GM19023 (cell line): ENCODE measurements around the gene CSK.

Source experiments
- ATAC-seq: cut with Tn5 transposase; IDR thresholded peaks from one replicate; pipeline ENCODE4 v1.9.1; 2021; ENCODE audit warnings: mild to moderate bottlenecking, moderate library complexity; ENCODE audit not compliant: unreplicated experiment

The CSK gene

GRCh38 chr15:74786551-74787165 is 4.8 kb downstream of the CSK start:
- ATAC-seq, result no peak

DNA sequence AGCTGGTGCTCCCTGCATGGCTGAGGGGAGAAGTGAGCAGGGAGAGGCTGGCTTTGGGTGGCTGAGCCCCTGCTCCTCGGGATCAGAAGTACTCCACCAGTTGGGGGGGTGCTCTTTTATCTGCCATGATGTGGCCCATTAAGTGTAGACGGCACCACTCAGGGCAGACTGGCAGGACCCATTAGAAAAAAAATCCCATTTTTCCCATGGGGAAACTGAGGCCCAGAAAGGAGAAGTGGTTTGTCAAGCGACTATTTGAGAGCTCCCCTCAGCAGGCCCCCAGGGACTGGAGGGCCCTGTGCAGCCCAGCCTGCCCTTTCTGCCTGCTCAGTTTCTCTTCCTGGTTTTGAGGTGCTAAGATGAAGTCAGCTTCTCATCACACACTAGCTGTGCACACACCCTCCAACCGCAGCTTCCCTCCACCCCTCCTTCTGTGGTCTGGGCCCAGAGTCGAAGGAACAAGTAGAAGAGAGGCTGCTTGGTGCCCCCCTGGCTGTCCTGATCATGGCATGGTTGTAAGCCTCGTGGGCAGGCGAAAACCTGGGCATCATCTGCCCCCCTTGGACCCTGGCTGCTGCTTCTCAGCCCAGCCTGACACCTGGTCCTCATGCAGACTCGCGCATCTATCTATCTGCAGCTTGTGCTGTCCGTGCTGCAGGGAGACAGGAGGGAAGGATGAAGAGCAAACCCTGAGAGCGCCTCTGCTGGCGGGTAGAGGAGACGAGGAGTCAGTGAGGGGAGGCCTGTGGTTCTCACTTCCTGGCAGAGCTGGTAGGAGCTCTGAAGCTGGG is 5.6 kb downstream of the CSK start:
- ATAC-seq, result peak; percentile 56

- no peak for ATAC-seq
Measured at GRCh38 chr15:74788042-74788682, 6.3 kb downstream of the CSK start.

GRCh38 chr15:74788683-74789151 is 6.8 kb downstream of the CSK start:
- no peak for ATAC-seq

DNA sequence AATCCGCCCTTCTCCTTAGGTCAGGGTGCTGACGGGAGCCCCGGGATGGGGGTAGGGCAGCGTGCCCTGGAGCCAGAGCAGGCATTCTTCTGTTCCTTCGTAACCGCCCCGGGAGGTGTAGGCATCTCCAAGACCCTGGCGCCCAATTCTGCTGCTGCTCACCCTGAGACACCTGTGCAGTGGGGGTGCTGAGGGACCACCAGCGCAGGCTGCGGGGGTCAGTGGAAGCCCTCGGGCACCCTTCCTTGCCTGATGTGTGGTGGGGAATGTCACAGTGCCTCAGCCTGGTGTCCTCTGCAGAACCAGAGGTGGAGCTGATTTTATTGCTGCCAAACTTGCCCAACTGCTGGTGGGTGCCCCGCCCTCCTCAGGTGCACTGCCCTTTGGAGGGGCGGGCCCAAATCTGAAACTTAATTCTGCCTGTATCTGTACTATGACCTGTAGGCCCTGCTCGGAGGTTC is 7.3 kb downstream of the CSK start:
- ATAC-seq, result no peak

DNA sequence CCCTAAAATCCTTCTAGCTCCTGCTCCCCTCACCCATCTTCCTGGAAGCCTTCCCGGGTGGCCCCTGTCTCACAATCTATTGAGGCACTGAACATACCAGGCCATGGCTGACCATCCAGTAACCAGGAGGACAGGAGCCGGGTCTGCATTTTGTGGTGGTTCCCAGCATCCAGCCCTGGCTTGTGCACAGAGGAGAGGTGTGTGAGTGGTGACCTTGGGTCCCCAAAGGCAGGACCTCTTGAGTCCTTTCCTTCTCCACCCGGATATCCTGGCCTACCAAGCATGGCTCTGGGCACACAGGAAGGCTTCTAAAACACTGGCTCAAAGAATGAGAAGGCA is 7.8 kb downstream of the CSK start:
- ATAC-seq, result no peak

DNA sequence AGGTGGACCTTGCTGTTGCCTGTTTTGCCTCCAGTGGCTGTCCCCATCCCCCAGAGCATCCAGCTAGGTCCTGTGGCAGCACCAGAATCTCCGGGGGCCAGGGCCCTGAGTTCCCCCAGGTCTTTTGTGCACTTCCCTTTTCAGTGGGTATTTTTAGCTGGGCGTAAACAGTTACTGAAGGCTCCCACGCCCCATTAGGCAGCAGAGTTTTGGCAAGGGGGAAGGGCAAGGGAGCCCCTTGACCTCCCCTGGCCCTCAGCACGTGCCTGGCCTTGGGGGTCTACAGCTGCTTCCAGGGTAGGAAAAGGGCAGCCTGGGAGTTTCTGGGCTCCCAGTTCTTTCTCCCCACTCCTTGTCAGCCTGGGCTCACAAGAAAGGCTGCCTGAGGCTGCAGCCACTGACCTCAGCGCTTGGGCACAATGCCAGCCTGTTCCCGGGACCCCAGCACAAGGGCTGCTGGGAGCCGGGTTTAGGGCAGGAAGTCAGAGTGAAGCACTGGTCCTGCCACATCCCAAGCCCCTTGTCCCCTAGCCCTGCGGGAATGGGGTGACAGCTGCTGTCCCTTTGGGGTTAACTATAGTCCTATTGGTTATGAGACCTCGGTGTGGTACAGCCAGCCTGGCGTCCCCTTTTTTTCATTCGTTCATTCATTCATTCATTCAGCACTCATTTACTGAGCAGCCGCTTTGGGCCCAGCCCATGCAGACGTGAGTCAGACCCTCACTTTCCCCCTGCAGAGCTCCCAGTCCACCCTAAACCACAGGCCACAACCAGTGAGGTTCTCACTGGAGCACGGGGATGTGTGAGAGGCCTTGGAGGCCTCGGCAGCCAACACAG is 8.4 kb downstream of the CSK start:
- ATAC-seq, result no peak

DNA sequence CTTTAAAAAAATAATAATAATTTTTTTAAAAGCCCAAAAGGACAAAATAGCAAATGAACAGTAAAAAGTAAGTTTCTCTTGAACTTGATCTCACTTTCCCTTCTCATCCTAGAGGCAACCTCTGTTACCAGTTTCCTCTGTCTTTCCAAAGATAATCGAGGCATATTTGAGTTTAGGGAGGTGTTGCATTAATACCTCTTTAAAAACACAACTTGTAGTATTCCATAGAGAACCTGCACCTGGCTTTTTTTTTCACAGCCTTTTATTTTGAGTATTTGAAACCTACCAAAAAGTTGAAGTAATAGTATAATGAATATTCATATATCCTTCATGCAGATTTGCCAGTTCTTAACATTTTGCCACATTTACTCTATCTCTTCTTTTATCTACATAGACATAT is 9.1 kb downstream of the CSK start:
- no peak for ATAC-seq

DNA sequence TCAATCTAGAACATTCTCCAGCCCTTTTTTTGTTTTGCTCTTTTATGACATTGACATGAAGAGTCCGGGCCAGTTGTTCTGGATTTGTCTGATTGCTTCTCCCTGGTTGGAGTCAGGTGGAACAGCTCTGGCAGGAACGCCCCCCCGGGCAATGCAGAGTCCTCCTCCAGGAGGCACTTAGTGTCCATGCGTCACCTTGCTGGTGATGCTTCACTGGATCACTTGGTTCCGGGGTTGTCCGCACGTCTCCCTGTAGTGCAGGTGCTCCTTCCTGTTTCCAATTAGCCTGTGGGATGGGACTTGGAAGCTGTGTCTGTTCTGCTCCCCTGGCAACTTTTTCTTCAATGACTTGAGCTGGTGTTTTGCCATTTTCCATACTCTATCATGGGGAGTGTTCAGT is 9.8 kb downstream of the CSK start:
- ATAC-seq, result no peak

- no peak for ATAC-seq
Measured at GRCh38 chr15:74792227-74793016, 10.5 kb downstream of the CSK start.

- ATAC-seq, result no peak
Measured at GRCh38 chr15:74793135-74794028, 11.5 kb downstream of the CSK start.

GRCh38 chr15:74794248-74794969 is 12.5 kb downstream of the CSK start:
- ATAC-seq, result no peak

GRCh38 chr15:74794970-74795349 is 13.1 kb downstream of the CSK start:
- ATAC-seq, result no peak

GRCh38 chr15:74795966-74796625 is 14.2 kb downstream of the CSK start:
- ATAC-seq, result no peak

DNA sequence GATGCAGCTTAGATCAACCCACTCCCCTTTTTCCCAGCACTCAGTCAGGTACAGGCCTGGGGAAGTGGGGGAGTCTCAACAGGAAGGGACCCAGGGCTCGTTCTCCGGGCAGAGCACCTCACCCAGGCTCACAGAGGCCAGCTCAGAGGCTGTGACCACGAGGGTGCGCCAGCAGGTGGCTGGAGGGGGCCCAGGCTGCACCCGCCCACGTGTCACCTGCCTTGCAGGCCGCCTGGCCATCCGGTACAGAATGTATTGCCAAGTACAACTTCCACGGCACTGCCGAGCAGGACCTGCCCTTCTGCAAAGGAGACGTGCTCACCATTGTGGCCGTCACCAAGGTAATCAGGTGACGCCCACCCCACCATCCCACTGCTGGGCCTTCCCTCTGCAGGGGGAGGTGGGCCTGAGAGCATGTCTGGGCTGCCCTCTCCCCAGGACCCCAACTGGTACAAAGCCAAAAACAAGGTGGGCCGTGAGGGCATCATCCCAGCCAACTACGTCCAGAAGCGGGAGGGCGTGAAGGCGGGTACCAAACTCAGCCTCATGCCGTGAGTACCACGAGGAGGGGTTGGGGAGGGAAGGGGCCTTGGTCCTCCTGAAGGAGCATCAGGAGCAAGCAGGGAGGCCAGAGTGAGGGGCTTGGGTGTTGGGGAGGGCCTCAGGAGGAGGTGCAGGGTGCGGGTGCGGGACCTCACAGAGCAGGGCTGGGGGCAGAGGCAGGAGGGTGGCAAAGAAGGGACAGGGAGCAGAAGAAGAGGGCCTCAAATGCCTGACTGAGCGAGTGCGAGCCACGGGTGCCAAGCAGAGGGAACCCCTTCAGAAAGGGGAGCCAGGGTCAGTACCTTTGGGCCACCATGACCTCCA is 16.7 kb downstream of the CSK start:
- no peak for ATAC-seq

- no peak for ATAC-seq
Measured at GRCh38 chr15:74799255-74799855, 17.5 kb downstream of the CSK start.
